IMR-90 (cell line): ENCODE measurements around the gene AMIGO1.

Experiments used
- MAFK ChIP-seq: IDR thresholded peaks from 2 replicates; pipeline ENCODE4 v1.6.1; 2012; ENCODE audit warnings: low read depth, low read length, improper control_type of control experiment
- POLR2A ChIP-seq: IDR thresholded peaks from 2 replicates; pipeline ENCODE4 v1.6.1; 2012; ENCODE audit warnings: mild to moderate bottlenecking, low read depth, low read length
- RAD21 ChIP-seq: IDR thresholded peaks from 2 replicates; pipeline ENCODE4 v1.6.1; 2012; ENCODE audit warnings: low read length, improper control_type of control experiment
- RFX5 ChIP-seq: IDR thresholded peaks from 2 replicates; pipeline ENCODE4 v1.8.0; 2012; ENCODE audit warnings: low read depth, mild to moderate bottlenecking, low read length, moderate library complexity
- TF ChIP-seq, protein P1 (sequence below): conservative IDR thresholded peaks from 2 replicates; pipeline ENCODE4 v1.5.1; 2012; ENCODE audit warnings: mild to moderate bottlenecking, low read depth, low read length, improper control_type of control experiment
- TF ChIP-seq, protein P2 (sequence below): fragments of 150-350 bp; IDR thresholded peaks from 2 replicates; pipeline ENCODE4 v1.6.1; 2017; ENCODE audit warnings: mild to moderate bottlenecking, antibody characterized with exemption, low read length, low read depth
- TF ChIP-seq, protein P3 (sequence below): fragments of 150-350 bp; IDR thresholded peaks from 2 replicates; pipeline ENCODE4 v1.6.1; 2016; ENCODE audit warnings: low read depth, mild to moderate bottlenecking, low read length, moderate library complexity, borderline replicate concordance

DNA sequence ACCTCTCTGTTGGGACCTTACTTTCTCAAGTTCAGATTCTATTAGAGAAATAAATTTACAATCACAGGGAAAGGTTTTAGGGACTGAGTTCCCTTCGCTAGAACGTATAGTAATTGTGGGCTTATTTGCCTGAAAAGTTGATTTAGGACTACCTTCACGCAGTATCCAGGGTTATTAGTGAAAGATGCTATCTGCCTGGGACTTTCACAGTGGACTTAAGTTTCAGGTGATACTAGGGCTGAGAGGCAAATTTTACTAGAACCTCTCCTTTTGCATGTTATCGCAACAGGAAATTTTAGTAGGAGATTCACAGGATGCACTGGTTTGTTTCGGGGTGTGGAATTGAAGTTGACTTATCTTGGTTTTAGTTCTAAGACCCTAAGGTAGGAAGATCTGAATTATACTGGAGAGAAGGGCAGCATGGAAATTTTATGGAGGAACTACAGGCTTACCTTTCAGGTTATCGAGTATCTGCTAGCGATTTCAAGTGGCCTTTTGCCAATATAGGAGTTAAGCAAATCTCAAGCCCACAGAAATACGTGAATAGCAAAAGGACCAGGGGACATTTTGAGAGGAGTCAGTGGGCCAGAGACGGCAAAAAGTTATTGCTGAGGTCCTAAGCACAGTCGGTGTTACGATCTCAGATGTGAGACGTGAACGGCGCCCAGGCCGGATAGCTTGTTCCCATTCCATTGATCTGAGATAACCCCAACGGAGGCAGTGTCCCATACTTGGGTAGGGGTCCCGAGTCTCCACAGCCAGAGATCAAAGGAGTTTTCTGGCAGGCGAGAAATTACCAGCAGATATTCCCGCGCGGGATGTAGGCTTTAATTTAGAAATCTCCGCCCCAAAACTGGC is 38.2 kb upstream of the AMIGO1 start:
- TF ChIP-seq, protein P1, sequence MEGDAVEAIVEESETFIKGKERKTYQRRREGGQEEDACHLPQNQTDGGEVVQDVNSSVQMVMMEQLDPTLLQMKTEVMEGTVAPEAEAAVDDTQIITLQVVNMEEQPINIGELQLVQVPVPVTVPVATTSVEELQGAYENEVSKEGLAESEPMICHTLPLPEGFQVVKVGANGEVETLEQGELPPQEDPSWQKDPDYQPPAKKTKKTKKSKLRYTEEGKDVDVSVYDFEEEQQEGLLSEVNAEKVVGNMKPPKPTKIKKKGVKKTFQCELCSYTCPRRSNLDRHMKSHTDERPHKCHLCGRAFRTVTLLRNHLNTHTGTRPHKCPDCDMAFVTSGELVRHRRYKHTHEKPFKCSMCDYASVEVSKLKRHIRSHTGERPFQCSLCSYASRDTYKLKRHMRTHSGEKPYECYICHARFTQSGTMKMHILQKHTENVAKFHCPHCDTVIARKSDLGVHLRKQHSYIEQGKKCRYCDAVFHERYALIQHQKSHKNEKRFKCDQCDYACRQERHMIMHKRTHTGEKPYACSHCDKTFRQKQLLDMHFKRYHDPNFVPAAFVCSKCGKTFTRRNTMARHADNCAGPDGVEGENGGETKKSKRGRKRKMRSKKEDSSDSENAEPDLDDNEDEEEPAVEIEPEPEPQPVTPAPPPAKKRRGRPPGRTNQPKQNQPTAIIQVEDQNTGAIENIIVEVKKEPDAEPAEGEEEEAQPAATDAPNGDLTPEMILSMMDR = no peak
- TF ChIP-seq, protein P2, sequence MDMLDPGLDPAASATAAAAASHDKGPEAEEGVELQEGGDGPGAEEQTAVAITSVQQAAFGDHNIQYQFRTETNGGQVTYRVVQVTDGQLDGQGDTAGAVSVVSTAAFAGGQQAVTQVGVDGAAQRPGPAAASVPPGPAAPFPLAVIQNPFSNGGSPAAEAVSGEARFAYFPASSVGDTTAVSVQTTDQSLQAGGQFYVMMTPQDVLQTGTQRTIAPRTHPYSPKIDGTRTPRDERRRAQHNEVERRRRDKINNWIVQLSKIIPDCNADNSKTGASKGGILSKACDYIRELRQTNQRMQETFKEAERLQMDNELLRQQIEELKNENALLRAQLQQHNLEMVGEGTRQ = no peak
- TF ChIP-seq RAD21 (no peak), POLR2A (peak; percentile 57), MAFK (no peak), RFX5 (no peak)
- TF ChIP-seq, protein P3, sequence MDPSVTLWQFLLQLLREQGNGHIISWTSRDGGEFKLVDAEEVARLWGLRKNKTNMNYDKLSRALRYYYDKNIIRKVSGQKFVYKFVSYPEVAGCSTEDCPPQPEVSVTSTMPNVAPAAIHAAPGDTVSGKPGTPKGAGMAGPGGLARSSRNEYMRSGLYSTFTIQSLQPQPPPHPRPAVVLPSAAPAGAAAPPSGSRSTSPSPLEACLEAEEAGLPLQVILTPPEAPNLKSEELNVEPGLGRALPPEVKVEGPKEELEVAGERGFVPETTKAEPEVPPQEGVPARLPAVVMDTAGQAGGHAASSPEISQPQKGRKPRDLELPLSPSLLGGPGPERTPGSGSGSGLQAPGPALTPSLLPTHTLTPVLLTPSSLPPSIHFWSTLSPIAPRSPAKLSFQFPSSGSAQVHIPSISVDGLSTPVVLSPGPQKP = no peak
